ENCODE measurements around the gene NCOA6.

The NCOA6 gene

GRCh38 chr20:34693414-34693813 lies 132.0 kb downstream of the NCOA6 start:
- TF ChIP-seq GATA3 (IDR thresholded peaks at IDR 0.05; ENCODE audit: low read depth, low read length) (no peak), GATA2 (IDR thresholded peaks at IDR 0.05; ENCODE audit: low read depth, low read length) (no peak)

GRCh38 chr20:34691838-34692237 lies 133.6 kb downstream of the NCOA6 start:
- TF ChIP-seq GATA3 (IDR thresholded peaks at IDR 0.05; ENCODE audit: low read depth, low read length) (no peak), GATA2 (IDR thresholded peaks at IDR 0.05; ENCODE audit: low read depth, low read length) (no peak)

- no peak for TF ChIP-seq GATA2 (IDR thresholded peaks at IDR 0.05; ENCODE audit: low read depth, low read length)
- no peak for TF ChIP-seq GATA3 (IDR thresholded peaks at IDR 0.05; ENCODE audit: low read depth, low read length)
Measured at GRCh38 chr20:34689486-34689885, 136.0 kb downstream of the NCOA6 start.

- no peak for TF ChIP-seq GATA3 (IDR thresholded peaks at IDR 0.05; ENCODE audit: low read depth, low read length)
- TF ChIP-seq GATA2 (IDR thresholded peaks at IDR 0.05; ENCODE audit: low read depth, low read length) = no peak
Measured at GRCh38 chr20:34683667-34684066, 141.8 kb downstream of the NCOA6 start.

GRCh38 chr20:34680586-34681175 lies 144.8 kb downstream of the NCOA6 start:
- TF ChIP-seq GATA2 (IDR thresholded peaks at IDR 0.05; ENCODE audit: low read depth, low read length) (no peak), GATA3 (IDR thresholded peaks at IDR 0.05; ENCODE audit: low read depth, low read length) (no peak)

- TF ChIP-seq GATA3 (IDR thresholded peaks at IDR 0.05; ENCODE audit: low read depth, low read length) (no peak), GATA2 (IDR thresholded peaks at IDR 0.05; ENCODE audit: low read depth, low read length) (no peak)
Measured at GRCh38 chr20:34676642-34677373, 148.6 kb downstream of the NCOA6 start, which contains the start of gene PIGU. Gene PIGU (minus strand): TSS chr20:34677092. CDS start chr20:34677085, 7 bp downstream.

- TF ChIP-seq GATA3 (IDR thresholded peaks at IDR 0.05; ENCODE audit: low read depth, low read length) = no peak
- TF ChIP-seq GATA2 (IDR thresholded peaks at IDR 0.05; ENCODE audit: low read depth, low read length) = no peak
Measured at GRCh38 chr20:34675993-34676641, 149.3 kb downstream of the NCOA6 start.

- no peak for TF ChIP-seq GATA2 (IDR thresholded peaks at IDR 0.05; ENCODE audit: low read depth, low read length)
- no peak for TF ChIP-seq GATA3 (IDR thresholded peaks at IDR 0.05; ENCODE audit: low read depth, low read length)
Measured at GRCh38 chr20:34675561-34675960, 149.9 kb downstream of the NCOA6 start.

GRCh38 chr20:34673412-34673811 lies 152.0 kb downstream of the NCOA6 start:
- TF ChIP-seq GATA3 (IDR thresholded peaks at IDR 0.05; ENCODE audit: low read depth, low read length) (no peak), GATA2 (IDR thresholded peaks at IDR 0.05; ENCODE audit: low read depth, low read length) (no peak)

- TF ChIP-seq GATA3 (IDR thresholded peaks at IDR 0.05; ENCODE audit: low read depth, low read length) = no peak
- no peak for TF ChIP-seq GATA2 (IDR thresholded peaks at IDR 0.05; ENCODE audit: low read depth, low read length)
Measured at GRCh38 chr20:34669094-34669493, 156.4 kb downstream of the NCOA6 start.
